ENCODE data around the gene NOC3L. TPM values are rescaled to one million over a fixed set of nuclear protein-coding genes. Genes with fewer than 3 reads are reported as not detected.
"Not testable (repeated sequence)": the region's sequence is repeated elsewhere in the genome, so short reads cannot be mapped to it uniquely, and the experiment has no call there.

Gene NOC3L
- total and polyA plus RNA-seq, 9 of the 15 experiments (the other 6 are each of a cell fraction or from before 2014, with no cell fraction given) = 23.8 to 57.6 (median 32.6) TPM

- ATAC-seq (no peak), FAIRE-seq (no peak), DNase-seq (ENCODE audit: extremely low read depth in 1 of 4, low spot score in 3 of 4) (no peak)
- Histone ChIP-seq H3K9me3 (replicated peaks; ENCODE audit: control insufficient read depth, insufficient read depth, low read depth, low read length) (no peaks in the 10 kb centered on the region), H4K20me1 (replicated peaks; ENCODE audit: control insufficient read depth, insufficient read depth, low read length) (no peaks in the 10 kb centered on the region), H3K27me3 (ENCODE audit: control insufficient read depth in 2 of 2, insufficient read depth in 2 of 2, low read length in 2 of 2) (no peaks in the 10 kb centered on the region), H3K36me3 (ENCODE audit: control insufficient read depth, insufficient read depth, low read length) (peaks cover 86% of the 10 kb centered on the region), H3K9ac (ENCODE audit: insufficient read depth in 1 of 2, low read depth in 2 of 2, low read length in 2 of 2) (no peak overlapping the region), H3K4me2 (ENCODE audit: insufficient read depth, low read length) (no peak overlapping the region), H3K27ac (ENCODE audit: extremely low read depth, low read depth, low read length) (no peak overlapping the region), H2AFZ (ENCODE audit: low read depth, low read length) (no peak overlapping the region), H3K9me1 (ENCODE audit: control insufficient read depth, insufficient read depth, low read length) (no peaks in the 10 kb centered on the region), H3K4me1 (replicated peaks in 1 of 2; ENCODE audit: control insufficient read depth in 2 of 2, insufficient read depth in 2 of 2, low read length in 2 of 2) (no peaks in the 10 kb centered on the region), H3K4me3 (no peak overlapping the region), H3K79me2 (ENCODE audit: control insufficient read depth, insufficient read depth, low read length) (no peaks in the 10 kb centered on the region)
- in situ Hi-C loops (cut with MboI) = no loop called here
- no TSS peak for BruUV-seq (replicated peaks)
- CTCF ChIA-PET (ENCODE audit: low intra/inter-chr PET ratio) = no interaction called here
- TF ChIP-seq ZNF146 (CRISPR knock-in tag; IDR thresholded peaks at IDR 0.05; ENCODE audit: unreplicated experiment) (no peak), NONO (IDR thresholded peaks at IDR 0.05; ENCODE audit: low read depth in 2 of 2, low read length in 1 of 2) (no peak), EP400 (IDR thresholded peaks at IDR 0.05) (no peak), ERF (CRISPR knock-in tag; IDR thresholded peaks at IDR 0.05) (no peak), KDM1A (IDR thresholded peaks at IDR 0.05) (no peak), ATF2 (CRISPR knock-in tag; IDR thresholded peaks at IDR 0.05) (no peak), ZNF778 (CRISPR knock-in tag; IDR thresholded peaks at IDR 0.05) (no peak), ZNF431 (CRISPR knock-in tag; IDR thresholded peaks at IDR 0.05) (no peak), SUPT5H (IDR thresholded peaks at IDR 0.05) (no peak), SMAD1 (IDR thresholded peaks at IDR 0.05; ENCODE audit: low read depth, low read length, partially characterized antibody) (no peak), PYGO2 (tag; IDR thresholded peaks at IDR 0.05) (no peak), KLF13 (tag; IDR thresholded peaks at IDR 0.05; ENCODE audit: borderline replicate concordance, low read depth) (no peak)
- POLR2A ChIA-PET = interaction anchor here (0.7 kb wide), 1 partner anchor 11 kb away, joined by 4 read pairs; no protein-coding TSS in a partner anchor
- intact Hi-C loops (cut with micrococcal nuclease) = no loop called here
Observed at GRCh38 chr10:94351089-94351488, 11.7 kb downstream of the NOC3L start.

- H3K4me3 ChIP-seq; H2AFZ ChIP-seq (ENCODE audit: low read depth, low read length); DNase-seq (ENCODE audit: extremely low read depth in 1 of 4, low spot score in 3 of 4); H3K79me2 ChIP-seq (ENCODE audit: control insufficient read depth, insufficient read depth, low read length); intact Hi-C loops (cut with micrococcal nuclease); H3K27me3 ChIP-seq (ENCODE audit: control insufficient read depth in 2 of 2, insufficient read depth in 2 of 2, low read length in 2 of 2); H3K9me3 ChIP-seq (replicated peaks; ENCODE audit: control insufficient read depth, insufficient read depth, low read depth, low read length); ATAC-seq; FAIRE-seq; H4K20me1 ChIP-seq (replicated peaks; ENCODE audit: control insufficient read depth, insufficient read depth, low read length); H3K9me1 ChIP-seq (ENCODE audit: control insufficient read depth, insufficient read depth, low read length); H3K27ac ChIP-seq (ENCODE audit: extremely low read depth, low read depth, low read length); H3K4me1 ChIP-seq (replicated peaks in 1 of 2; ENCODE audit: control insufficient read depth in 2 of 2, insufficient read depth in 2 of 2, low read length in 2 of 2); in situ Hi-C loops (cut with MboI); H3K9ac ChIP-seq (ENCODE audit: insufficient read depth in 1 of 2, low read depth in 2 of 2, low read length in 2 of 2); CTCF ChIA-PET (ENCODE audit: low intra/inter-chr PET ratio); BruUV-seq (replicated peaks); H3K4me2 ChIP-seq (ENCODE audit: insufficient read depth, low read length): not testable (repeated sequence)
- POLR2A ChIA-PET = interaction anchor here (0.7 to 0.9 kb wide), 2 partner anchors 10 to 15 kb away, joined by 3 to 4 read pairs; no protein-coding TSS in a partner anchor
- peaks cover 85% of the 10 kb centered on the region for H3K36me3 ChIP-seq (ENCODE audit: control insufficient read depth, insufficient read depth, low read length)
- 80% methylated on average over 1 of the region's 4 CpGs for WGBS (ENCODE audit: insufficient coverage, low coverage, missing lambda C conversion rate)
Observed at GRCh38 chr10:94350500-94350899, 12.2 kb downstream of the NOC3L start.
